Smooth muscle cell (in vitro differentiated cells): ENCODE data around the gene IGSF9. TPM values are rescaled to one million over a fixed set of nuclear protein-coding genes. Genes with fewer than 3 reads are reported as not detected.

Experiments
- DNase-seq: peaks from one replicate; lab custom pipeline; 2025; ENCODE audit not compliant: unreplicated experiment; lab: John Stamatoyannopoulos, UW
- H2AFZ ChIP-seq: fragments of 200-600 bp; sonication (generic); 2 replicates; pipeline ENCODE4 v1.6.0; 2016; ENCODE audit warnings: antibody characterized with exemption, low read depth, mild to moderate bottlenecking
- H3F3A ChIP-seq: fragments of 200-600 bp; sonication (generic); 2 replicates; pipeline ENCODE4 v1.6.0; 2017; ENCODE audit warnings: antibody characterized with exemption, low read depth
- H3K27ac ChIP-seq: fragments of 200-600 bp; sonication (generic); 2 replicates; pipeline ENCODE4 v1.5.1; 2016; ENCODE audit warnings: low read depth, mild to moderate bottlenecking
- H3K27me3 ChIP-seq: fragments of 200-600 bp; sonication (generic); 2 replicates; pipeline ENCODE4 v1.6.1; 2016; ENCODE audit warnings: low read depth, mild to moderate bottlenecking
- H3K36me3 ChIP-seq: fragments of 200-600 bp; sonication (generic); 2 replicates; pipeline ENCODE4 v1.5.1; 2016; ENCODE audit warnings: low read depth
- H3K4me1 ChIP-seq: fragments of 200-600 bp; sonication (generic); 2 replicates; pipeline ENCODE4 v1.5.1; 2016; ENCODE audit warnings: low read depth
- H3K4me2 ChIP-seq: fragments of 200-600 bp; sonication (generic); 2 replicates; pipeline ENCODE4 v1.6.0; 2016; ENCODE audit warnings: mild to moderate bottlenecking
- H3K4me3 ChIP-seq: fragments of 200-600 bp; sonication (generic); 2 replicates; pipeline ENCODE4 v1.5.1; 2016; ENCODE audit warnings: mild to moderate bottlenecking
- H3K79me2 ChIP-seq: fragments of 200-600 bp; sonication (generic); 2 replicates; pipeline ENCODE4 v1.6.0; 2016; ENCODE audit warnings: low read depth, mild to moderate bottlenecking
- H3K9ac ChIP-seq: fragments of 200-600 bp; sonication (generic); 2 replicates; pipeline ENCODE4 v1.6.0; 2016; ENCODE audit warnings: low read depth
- H3K9me3 ChIP-seq: fragments of 200-600 bp; sonication (generic); replicated peaks from 2 replicates; pipeline ENCODE4 v1.5.1; 2016; ENCODE audit warnings: low read depth
- H4K20me1 ChIP-seq: fragments of 200-600 bp; sonication (generic); 2 replicates; pipeline ENCODE4 v1.6.0; 2016; ENCODE audit warnings: low read depth
- WGBS: methylation state at CpG from one replicate; pipeline ENCODE4 v1.1.7; 2016; ENCODE audit warnings: low lambda C conversion rate; 5-methylcytosine and 5-hydroxymethylcytosine counted together
- polyA plus RNA-seq: library from polyadenylated mRNA; unstranded; fragments of >200 nt; fragmentation: Nextera tagmentation; extraction: Ambion mirVana; gene quantifications from 2 replicates; pipeline ENCODE4 v1.2.1, GENCODE V29; 2016
- total RNA-seq: library from RNA; depleted of rRNA; stranded (reverse); fragments of >200 nt; gene quantifications from 2 replicates; pipeline ENCODE4 v1.2.3, GENCODE V29; 2014
- TF ChIP-seq, protein P1 (sequence below): fragments of 200-600 bp; sonication (generic); IDR thresholded peaks from 2 replicates; pipeline ENCODE4 v1.5.1; 2017; ENCODE audit warnings: borderline replicate concordance, mild to moderate bottlenecking, antibody characterized with exemption; ENCODE audit not compliant: insufficient read depth, poor library complexity, severe bottlenecking

Gene IGSF9
- total and polyA plus RNA-seq, 2 experiments from 2014 or later = 0.99 to 2.1 TPM

DNA sequence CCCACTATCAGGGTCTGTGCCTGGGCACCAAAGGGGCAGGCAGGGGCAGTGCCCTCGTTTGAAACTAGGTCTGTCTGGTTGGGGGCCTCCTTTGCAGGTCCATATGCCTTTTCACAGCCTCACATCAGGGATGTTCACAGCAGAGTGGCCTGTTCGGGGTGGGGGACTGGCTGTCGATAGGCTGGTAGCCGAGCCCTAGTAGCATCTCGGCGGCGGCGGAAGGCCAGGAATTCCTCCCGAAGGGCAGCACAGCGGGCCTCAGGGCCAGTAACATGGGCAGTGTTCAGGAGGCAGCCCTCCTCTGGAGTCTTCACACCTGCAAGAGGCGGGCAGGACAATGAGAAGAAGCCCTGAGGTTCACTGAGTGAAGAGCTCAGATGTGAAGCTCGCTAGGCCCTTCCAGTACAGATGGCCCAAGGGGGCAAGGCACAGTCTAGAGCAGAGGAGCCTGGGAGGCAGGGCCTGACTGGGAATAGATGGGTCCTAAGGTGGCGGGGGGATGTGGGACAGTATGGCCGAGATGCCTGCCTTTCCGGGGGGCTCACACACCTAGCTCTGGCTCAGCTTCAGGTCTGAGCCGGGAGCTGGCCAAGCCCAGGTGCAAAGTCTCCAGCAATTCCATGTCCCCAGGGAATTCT lies 18.1 kb downstream of the IGSF9 start:
- 91% methylated on average over 16 of the region's 16 CpGs for WGBS
- Histone ChIP-seq H3K27me3 (no peaks in the 10 kb centered on the region), H3K4me2 (no peak overlapping the region), H3K9ac (no peak overlapping the region), H4K20me1 (peaks cover 7% of the 10 kb centered on the region), H3K4me3 (no peak overlapping the region), H3K27ac (no peak overlapping the region), H3K4me1 (peaks cover 14% of the 10 kb centered on the region), H3K36me3 (no peaks in the 10 kb centered on the region), H3K79me2 (peaks cover 20% of the 10 kb centered on the region), H3K9me3 (no peaks in the 10 kb centered on the region), H3F3A (peaks cover 9% of the 10 kb centered on the region), H2AFZ (no peak overlapping the region)
- no peak for DNase-seq
- TF ChIP-seq, protein P1, sequence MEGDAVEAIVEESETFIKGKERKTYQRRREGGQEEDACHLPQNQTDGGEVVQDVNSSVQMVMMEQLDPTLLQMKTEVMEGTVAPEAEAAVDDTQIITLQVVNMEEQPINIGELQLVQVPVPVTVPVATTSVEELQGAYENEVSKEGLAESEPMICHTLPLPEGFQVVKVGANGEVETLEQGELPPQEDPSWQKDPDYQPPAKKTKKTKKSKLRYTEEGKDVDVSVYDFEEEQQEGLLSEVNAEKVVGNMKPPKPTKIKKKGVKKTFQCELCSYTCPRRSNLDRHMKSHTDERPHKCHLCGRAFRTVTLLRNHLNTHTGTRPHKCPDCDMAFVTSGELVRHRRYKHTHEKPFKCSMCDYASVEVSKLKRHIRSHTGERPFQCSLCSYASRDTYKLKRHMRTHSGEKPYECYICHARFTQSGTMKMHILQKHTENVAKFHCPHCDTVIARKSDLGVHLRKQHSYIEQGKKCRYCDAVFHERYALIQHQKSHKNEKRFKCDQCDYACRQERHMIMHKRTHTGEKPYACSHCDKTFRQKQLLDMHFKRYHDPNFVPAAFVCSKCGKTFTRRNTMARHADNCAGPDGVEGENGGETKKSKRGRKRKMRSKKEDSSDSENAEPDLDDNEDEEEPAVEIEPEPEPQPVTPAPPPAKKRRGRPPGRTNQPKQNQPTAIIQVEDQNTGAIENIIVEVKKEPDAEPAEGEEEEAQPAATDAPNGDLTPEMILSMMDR = no peak

- peak overlapping the region; percentile 96 for H3K4me2 ChIP-seq
- no peak for DNase-seq
- H3K79me2 ChIP-seq = peaks cover 37% of the 10 kb centered on the region
- no peaks in the 10 kb centered on the region for H3K27me3 ChIP-seq
- H3F3A ChIP-seq = peaks cover 21% of the 10 kb centered on the region
- TF ChIP-seq, protein P1 = no peak
- peak overlapping the region; percentile 100 for H3K27ac ChIP-seq
- H3K4me1 ChIP-seq = peaks cover 16% of the 10 kb centered on the region
- H3K4me3 ChIP-seq = peak overlapping the region; percentile 69
- H3K9me3 ChIP-seq = no peaks in the 10 kb centered on the region
- no peaks in the 10 kb centered on the region for H3K36me3 ChIP-seq
- H4K20me1 ChIP-seq = peaks cover 24% of the 10 kb centered on the region
- H3K9ac ChIP-seq = peak overlapping the region; percentile 99
- no peak overlapping the region for H2AFZ ChIP-seq
- WGBS = 13% methylated on average over 7 of the region's 7 CpGs
These were observed 19.7 kb downstream of the IGSF9 start for GRCh38 chr1:159925719-159926078.

- TF ChIP-seq, protein P1 = no peak
- peak within 1 kb of the TSS; percentile 99 for H3K9ac ChIP-seq
- H3K27ac ChIP-seq = peak within 1 kb of the TSS; percentile 100
These were observed 20.4 kb downstream of the IGSF9 start, which contains the start of gene TAGLN2 for GRCh38 chr1:159924791-159925718. Gene TAGLN2, minus strand, starts transcription at chr1:159925507. Its CDS starts 4,998 bp downstream, at chr1:159920509.

More at GRCh38 chr1:159924791-159925718, 20.4 kb downstream of the IGSF9 start, which contains the start of gene TAGLN2:
- Histone ChIP-seq H3K36me3 (no peaks in the 10 kb centered on the region), H3K4me2 (peak within 1 kb of the TSS; percentile 96), H3K27me3 (no peaks in the 10 kb centered on the region), H4K20me1 (peaks cover 30% of the 10 kb centered on the region), H3K4me1 (peaks cover 16% of the 10 kb centered on the region), H3K79me2 (peaks cover 43% of the 10 kb centered on the region), H3F3A (peaks cover 27% of the 10 kb centered on the region), H2AFZ (no peak within 1 kb of the TSS), H3K4me3 (peak within 1 kb of the TSS; percentile 69), H3K9me3 (no peaks in the 10 kb centered on the region)
- DNase-seq = peak; percentile 70
- under 1% methylated on average over 55 of the region's 58 CpGs for WGBS
